Stimulated activated CD4-positive, alpha-beta T cell treated with anti-CD3 and anti-CD28 coated beads, Interleukin-1b, Interleukin-23, amount 100 ng/mL, for 24 hours (primary cell): ENCODE results near the gene PRRT2.

Experiments
- DNase-seq, 4 experiments: peaks; one replicate each; pipeline ENCODE4 v3.0.0-alpha.2; 2020; ENCODE audit warnings: low read depth in 4 of 4, low spot score in 1 of 4

The PRRT2 gene

DNA sequence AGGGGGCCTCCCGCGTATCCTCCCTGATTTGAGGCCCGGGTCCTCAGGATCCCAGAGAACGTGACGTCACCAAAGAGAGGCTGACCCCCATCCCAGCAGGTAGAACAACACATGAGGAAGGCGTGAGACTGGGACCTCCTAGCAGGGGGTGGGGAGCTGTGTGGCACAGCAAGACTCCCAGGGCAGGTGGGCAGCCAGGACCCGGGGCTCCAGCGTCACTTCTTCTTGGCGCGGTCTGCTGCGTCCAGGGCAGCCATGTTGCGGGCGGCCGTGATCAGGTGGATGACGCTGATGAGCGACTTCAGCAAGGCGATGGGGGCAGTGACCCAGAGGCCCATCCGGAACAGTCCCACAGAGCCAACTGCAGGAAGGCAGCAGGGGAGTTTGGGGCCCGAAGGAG is 47.0 kb downstream of the PRRT2 start:
- DNase-seq: no peak

DNA sequence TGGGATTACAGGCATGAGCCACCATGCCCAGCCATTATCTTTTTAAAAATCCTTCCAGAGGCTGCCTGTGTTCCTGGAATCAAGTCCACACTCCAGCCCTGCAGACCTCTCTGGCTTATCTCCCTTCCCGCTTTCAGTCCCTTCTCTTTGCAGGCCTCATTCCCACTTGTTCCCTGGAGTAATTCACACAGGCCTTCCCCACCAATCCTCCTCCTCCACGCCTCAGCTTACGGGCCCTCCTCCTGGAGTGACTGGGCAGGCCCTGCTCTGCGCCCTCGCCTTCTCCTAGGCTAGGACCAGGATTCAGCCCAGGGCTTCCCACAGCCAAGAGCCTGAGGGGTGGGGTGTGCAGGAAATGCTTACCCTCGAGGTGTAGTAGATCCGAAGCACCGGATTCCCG is 48.2 kb downstream of the PRRT2 start:
- no peak for DNase-seq

GRCh38 chr16:29862383-29862883 is 50.4 kb downstream of the PRRT2 start:
- DNase-seq: no peak

DNA sequence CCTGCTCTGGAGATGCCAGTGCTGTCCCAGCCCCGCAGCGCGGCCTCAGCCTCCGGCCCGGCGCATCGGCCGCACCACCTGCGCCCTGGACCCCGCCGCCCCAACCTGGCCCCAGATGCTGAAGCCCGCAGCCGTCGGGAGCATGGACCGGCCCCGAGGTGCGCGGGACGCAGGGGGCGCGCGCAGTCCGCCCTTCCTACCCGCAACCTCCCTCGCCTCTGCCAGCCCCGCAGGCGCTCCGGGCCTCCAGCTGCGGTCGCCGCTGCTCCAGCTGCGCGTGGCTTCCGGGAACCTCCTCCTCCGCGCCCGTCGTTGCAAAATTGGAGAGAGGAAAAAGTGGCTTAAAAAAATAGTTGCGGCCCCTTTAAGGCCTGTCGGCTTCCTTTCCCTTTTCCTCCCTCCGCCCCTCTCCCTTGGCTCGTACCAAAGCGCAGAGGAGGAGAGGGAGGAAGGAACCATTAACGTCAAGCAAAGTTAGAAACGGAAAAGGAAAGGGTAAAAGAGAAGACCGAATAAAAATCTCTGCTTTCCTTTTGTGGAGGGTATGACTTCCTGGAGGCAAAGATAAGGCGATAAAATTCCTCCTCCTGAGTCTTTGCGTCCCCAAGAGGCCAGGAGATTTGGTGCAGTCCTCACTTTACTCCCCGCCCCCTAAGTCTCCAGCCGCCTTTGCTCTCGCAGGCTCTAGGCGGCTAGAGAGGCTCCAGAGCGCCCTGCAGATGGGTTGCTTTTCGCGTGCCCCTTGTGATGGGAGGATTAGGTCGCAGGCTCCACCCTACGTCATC is 51.1 kb downstream of the PRRT2 start, which contains the start of gene CDIPT:
TSS of gene CDIPT (minus strand) at position 343 of the 785 bp plus-strand sequence. CDS start 369 bp downstream, outside the sequence.
- DNase-seq: peak; percentile 76 to 89 (median 86)

DNA sequence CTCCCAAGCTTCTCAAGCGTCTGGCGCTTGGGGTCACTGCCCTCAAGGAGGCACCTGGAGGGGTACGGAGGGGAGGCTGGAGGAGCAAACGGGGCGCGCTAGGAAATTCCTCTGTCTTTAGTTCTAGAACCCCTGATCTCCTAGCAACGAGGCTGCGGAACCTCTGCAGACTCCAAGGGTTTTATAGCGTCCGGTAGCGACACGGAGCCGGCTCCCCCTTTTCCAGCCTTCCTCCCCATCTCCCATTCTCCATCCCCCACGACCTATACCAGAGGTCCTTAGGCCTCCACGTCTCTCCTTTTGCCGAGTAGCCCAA is 51.6 kb downstream of the PRRT2 start:
- DNase-seq: no peak

DNA sequence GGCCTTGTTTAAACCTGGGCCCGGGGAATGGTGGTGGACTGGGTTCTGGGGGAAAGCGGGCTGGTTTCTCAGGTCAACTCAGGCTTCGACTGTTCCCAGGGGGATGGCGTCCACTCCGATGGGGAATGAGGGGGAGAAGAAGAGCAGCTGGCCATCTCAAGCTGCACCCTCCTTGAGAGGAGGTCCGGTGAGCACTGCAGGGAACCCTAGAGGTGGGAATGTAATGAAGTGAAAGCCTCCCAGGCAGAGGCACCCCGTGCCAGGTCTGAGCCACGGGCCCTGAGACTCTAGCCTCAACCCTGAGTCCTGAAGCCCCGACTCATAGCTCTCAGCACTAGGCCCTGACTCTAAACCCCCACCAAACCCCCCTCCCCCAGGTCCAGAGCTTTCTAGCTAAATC is 52.2 kb downstream of the PRRT2 start:
- no peak for DNase-seq
